Activated B cell treated with CpG ODN at 0.5 μM for 24 hours (primary cell): Measurements from ENCODE around the gene ST6GALNAC6. TPM values are rescaled to one million over a fixed set of nuclear protein-coding genes. Genes with fewer than 3 reads are reported as not detected.
A peak's percentile ranks its signal among the peaks of the same experiment; 100 is the strongest.

ENCODE experiments used
- ATAC-seq: fragments of 200-7000 bp; cut with Tn5 transposase; one replicate; pipeline ENCODE4 v1.10.0; 2021; ENCODE audit warnings: low read depth, mild to moderate bottlenecking, moderate library complexity
- CTCF ChIA-PET: fragments of 350-600 bp; sonication (Branson Sonifier 250); formaldehyde crosslinking; loops from one replicate; lab custom pipeline; 2021; ENCODE audit warnings: antibody characterized with exemption; lab: Charles Lee
- POLR2A ChIA-PET: fragments of 350-600 bp; sonication (Branson Sonifier 250); formaldehyde crosslinking; loops from one replicate; lab custom pipeline; 2021; ENCODE audit warnings: antibody characterized with exemption; lab: Charles Lee
- DNase-seq: peaks from one replicate; pipeline ENCODE4 v3.0.0; 2022
- H3K27ac Mint-ChIP-seq: one replicate; pipeline ENCODE4 v1.8.0; 2020; ENCODE audit warnings: mixed read lengths
- H3K27me3 Mint-ChIP-seq: one replicate; pipeline ENCODE4 v1.8.0; 2021; ENCODE audit warnings: mixed read lengths
- H3K36me3 Mint-ChIP-seq: one replicate; pipeline ENCODE4 v1.8.0; 2021; ENCODE audit warnings: low read depth, mixed read lengths
- H3K4me1 Mint-ChIP-seq: one replicate; pipeline ENCODE4 v1.8.0; 2021; ENCODE audit warnings: mixed read lengths
- H3K4me3 Mint-ChIP-seq: one replicate; pipeline ENCODE4 v1.8.0; 2020; ENCODE audit warnings: mild to moderate bottlenecking, mixed read lengths
- H3K9me3 Mint-ChIP-seq: one replicate; pipeline ENCODE4 v1.8.0; 2020; ENCODE audit warnings: mixed read lengths
- intact Hi-C: fragments of 100-400 bp; cut with micrococcal nuclease; formaldehyde crosslinking; loops from one replicate; pipeline ENCODE4 v1.15.1; 2024
- total RNA-seq: library from RNA; stranded (reverse); gene quantifications from 2 replicates; pipeline ENCODE4 v1.2.3, GENCODE V29; 2022
- TF ChIP-seq, protein P1 (sequence below): fragments of 200-600 bp; IDR thresholded peaks from one replicate; pipeline ENCODE4 v1.8.0; 2022; ENCODE audit warnings: antibody characterized with exemption, mild to moderate bottlenecking

Gene ST6GALNAC6
- total RNA-seq, 1 donor from 2014 or later: 47.5 TPM

GRCh38 chr9:127898433-127899127, 823 bp downstream of the ST6GALNAC6 start:
- intact Hi-C loops: loop anchor here (1.0 kb wide), 1 partner anchor 19 kb away; the partner anchor contains the start of gene ST6GALNAC4
- H3K27me3 Mint-ChIP-seq: no peaks in the 10 kb centered on the region
- ChIA-PET POLR2A (interaction anchor here (0.6 to 12.3 kb wide), 10 partner anchors 9 to 455 kb away, joined by 3 to 457 read pairs (median 4); partner anchors contain the start of genes FPGS, PTRH1, SH2D3C and ST6GALNAC4), CTCF (interaction anchor here (1.0 kb wide), 1 partner anchor 29 kb away, joined by 3 read pairs; no protein-coding TSS in a partner anchor)
- H3K4me3 Mint-ChIP-seq: peak overlapping the region; percentile 88
- peaks cover 31% of the 10 kb centered on the region for H3K36me3 Mint-ChIP-seq
- DNase-seq (peak; percentile 39), ATAC-seq (peak; percentile 3)
- peak overlapping the region; percentile 76 for H3K27ac Mint-ChIP-seq
- H3K4me1 Mint-ChIP-seq: peaks cover 48% of the 10 kb centered on the region
- H3K9me3 Mint-ChIP-seq: peaks cover 5% of the 10 kb centered on the region
- TF ChIP-seq, protein P1, sequence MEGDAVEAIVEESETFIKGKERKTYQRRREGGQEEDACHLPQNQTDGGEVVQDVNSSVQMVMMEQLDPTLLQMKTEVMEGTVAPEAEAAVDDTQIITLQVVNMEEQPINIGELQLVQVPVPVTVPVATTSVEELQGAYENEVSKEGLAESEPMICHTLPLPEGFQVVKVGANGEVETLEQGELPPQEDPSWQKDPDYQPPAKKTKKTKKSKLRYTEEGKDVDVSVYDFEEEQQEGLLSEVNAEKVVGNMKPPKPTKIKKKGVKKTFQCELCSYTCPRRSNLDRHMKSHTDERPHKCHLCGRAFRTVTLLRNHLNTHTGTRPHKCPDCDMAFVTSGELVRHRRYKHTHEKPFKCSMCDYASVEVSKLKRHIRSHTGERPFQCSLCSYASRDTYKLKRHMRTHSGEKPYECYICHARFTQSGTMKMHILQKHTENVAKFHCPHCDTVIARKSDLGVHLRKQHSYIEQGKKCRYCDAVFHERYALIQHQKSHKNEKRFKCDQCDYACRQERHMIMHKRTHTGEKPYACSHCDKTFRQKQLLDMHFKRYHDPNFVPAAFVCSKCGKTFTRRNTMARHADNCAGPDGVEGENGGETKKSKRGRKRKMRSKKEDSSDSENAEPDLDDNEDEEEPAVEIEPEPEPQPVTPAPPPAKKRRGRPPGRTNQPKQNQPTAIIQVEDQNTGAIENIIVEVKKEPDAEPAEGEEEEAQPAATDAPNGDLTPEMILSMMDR: no peak

GRCh38 chr9:127897193-127897692, 2.2 kb downstream of the ST6GALNAC6 start:
- ChIA-PET POLR2A (interaction anchor here (0.5 to 12.3 kb wide), 13 partner anchors 8 to 1047 kb away, joined by 3 to 457 read pairs (median 5); partner anchors contain the start of genes ST6GALNAC4 and TOR2A), CTCF (no interaction called here)
- peak overlapping the region; percentile 35 for H3K4me3 Mint-ChIP-seq
- intact Hi-C loops: no loop called here
- H3K36me3 Mint-ChIP-seq: peaks cover 44% of the 10 kb centered on the region
- no peaks in the 10 kb centered on the region for H3K27me3 Mint-ChIP-seq
- H3K4me1 Mint-ChIP-seq: peaks cover 38% of the 10 kb centered on the region
- no peak overlapping the region for H3K27ac Mint-ChIP-seq
- DNase-seq (no peak), ATAC-seq (peak; percentile 22)
- peaks cover 5% of the 10 kb centered on the region for H3K9me3 Mint-ChIP-seq
- TF ChIP-seq, protein P1: no peak

GRCh38 chr9:127896395-127897192, 2.8 kb downstream of the ST6GALNAC6 start:
- peaks cover 5% of the 10 kb centered on the region for H3K9me3 Mint-ChIP-seq
- ChIA-PET CTCF (no interaction called here), POLR2A (interaction anchor here (0.5 to 12.3 kb wide), 12 partner anchors 9 to 192 kb away, joined by 3 to 457 read pairs (median 4); partner anchors contain the start of genes ST6GALNAC4 and TOR2A)
- intact Hi-C loops: no loop called here
- peaks cover 31% of the 10 kb centered on the region for H3K4me1 Mint-ChIP-seq
- H3K36me3 Mint-ChIP-seq: peaks cover 47% of the 10 kb centered on the region
- H3K4me3 Mint-ChIP-seq: no peak overlapping the region
- DNase-seq (no peak), ATAC-seq (no peak)
- no peaks in the 10 kb centered on the region for H3K27me3 Mint-ChIP-seq
- TF ChIP-seq, protein P1: no peak
- H3K27ac Mint-ChIP-seq: peak overlapping the region; percentile 51

- intact Hi-C loops: no loop called here
- peaks cover 5% of the 10 kb centered on the region for H3K9me3 Mint-ChIP-seq
- peaks cover 25% of the 10 kb centered on the region for H3K4me1 Mint-ChIP-seq
- H3K36me3 Mint-ChIP-seq: peaks cover 54% of the 10 kb centered on the region
- no peak for ATAC-seq
- H3K4me3 Mint-ChIP-seq: no peak overlapping the region
- TF ChIP-seq, protein P1: no peak
- no peaks in the 10 kb centered on the region for H3K27me3 Mint-ChIP-seq
- no peak for DNase-seq
- no peak overlapping the region for H3K27ac Mint-ChIP-seq
- ChIA-PET POLR2A (interaction anchor here (0.6 to 1.5 kb wide), 3 partner anchors 14 to 31 kb away, joined by 3 to 4 read pairs (median 4); partner anchors contain the start of gene ST6GALNAC4), CTCF (no interaction called here)
These were observed 3.6 kb downstream of the ST6GALNAC6 start for GRCh38 chr9:127895811-127896210.
